ENCODE results near the gene PAN3.
A peak's percentile ranks its signal among the peaks of the same experiment; 100 is the strongest.
"Not testable (repeated sequence)": the region's sequence is repeated elsewhere in the genome, so short reads cannot be mapped to it uniquely, and the experiment has no call there.

The PAN3 gene

DNA sequence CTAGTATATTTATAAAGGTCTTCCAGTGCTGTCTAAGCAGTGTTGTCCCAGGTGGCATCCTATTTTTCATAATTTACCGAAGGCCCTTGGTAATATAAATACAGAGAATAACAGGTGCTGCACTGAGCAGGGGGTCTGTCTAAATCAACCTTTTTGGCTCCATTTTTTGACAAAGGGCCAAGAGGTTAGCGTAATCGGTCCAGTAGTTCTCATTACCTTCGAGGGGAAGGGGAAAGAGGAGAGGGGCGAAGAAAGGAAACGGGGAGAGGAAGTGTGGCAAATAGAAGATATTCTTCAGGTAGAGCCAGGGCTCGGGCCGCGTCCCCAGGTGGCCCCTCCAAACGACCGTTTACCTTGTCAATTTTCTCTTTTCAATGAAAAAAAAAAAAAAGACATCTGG lies 749 bp upstream of the PAN3 start:
- Histone ChIP-seq H3K23ac (ENCODE audit: low read length) (no peak overlapping the region), H2AFZ (ENCODE audit: insufficient read depth, low read length, poor library complexity) (peak overlapping the region; percentile 75), H4K8ac (ENCODE audit: low read depth, low read length) (peak overlapping the region; percentile 88), H4K91ac (ENCODE audit: low read depth, low read length) (peak overlapping the region; percentile 78), H3K14ac (ENCODE audit: low read length) (peak overlapping the region; percentile 70), H3K27ac (ENCODE audit: low read depth, low read length) (peak overlapping the region; percentile 98), H3K4me1 (ENCODE audit: control insufficient read depth in 1 of 2, insufficient read depth in 2 of 2, low read length in 2 of 2) (peaks cover 2 to 3% of the 10 kb centered on the region in 2 experiments), H3K18ac (ENCODE audit: low read length) (peak overlapping the region; percentile 56), H3K4me2 (ENCODE audit: low read length) (peak overlapping the region; percentile 79), H3K4ac (ENCODE audit: low read depth, low read length) (peak overlapping the region; percentile 90), H3K9me3 (ENCODE audit: insufficient read depth, low read depth, low read length) (no peaks in the 10 kb centered on the region), H3K9ac (ENCODE audit: low read length) (peak overlapping the region; percentile 39), H3K36me3 (ENCODE audit: control insufficient read depth in 1 of 2, insufficient read depth in 2 of 2, low read length in 2 of 2) (no peaks in the 10 kb centered on the region), H4K12ac (ENCODE audit: low read depth, low read length) (peak overlapping the region; percentile 84), H3K79me2 (ENCODE audit: control insufficient read depth, insufficient read depth, low read length, poor library complexity) (peaks cover 14% of the 10 kb centered on the region), H3K4me3 (ENCODE audit: low read depth, low read length) (peak overlapping the region; percentile 82), H3K79me1 (ENCODE audit: low read length) (peaks cover 10% of the 10 kb centered on the region), H2BK5ac (ENCODE audit: low read depth, low read length, poor library complexity) (peak overlapping the region; percentile 69), H2BK12ac (ENCODE audit: low read length) (no peak overlapping the region), H3K27me3 (ENCODE audit: insufficient read depth, low read length) (no peaks in the 10 kb centered on the region), H2BK120ac (ENCODE audit: insufficient read depth, low read length, poor library complexity) (peak overlapping the region; percentile 68), H2AK5ac (ENCODE audit: low read length) (no peak overlapping the region)
- WGBS (ENCODE audit: extremely low coverage, insufficient coverage, insufficient read length), result no CpG with 5 or more reads among the region's 11 CpGs
- DNase-seq, result no peak

GRCh38 chr13:28138756-28139470 lies 568 bp downstream of the PAN3 start:
- Histone ChIP-seq H3K4me2 (ENCODE audit: low read length) (peak overlapping the region; percentile 96), H2BK12ac (ENCODE audit: low read length) (peak overlapping the region; percentile 65), H2AFZ (ENCODE audit: insufficient read depth, low read length, poor library complexity) (peak overlapping the region; percentile 90), H2BK5ac (ENCODE audit: low read depth, low read length, poor library complexity) (peak overlapping the region; percentile 97), H3K18ac (ENCODE audit: low read length) (peak overlapping the region; percentile 97), H2AK5ac (ENCODE audit: low read length) (peak overlapping the region; percentile 97), H3K14ac (ENCODE audit: low read length) (peak overlapping the region; percentile 98), H4K12ac (ENCODE audit: low read depth, low read length) (peak overlapping the region; percentile 99), H3K36me3 (ENCODE audit: control insufficient read depth in 1 of 2, insufficient read depth in 2 of 2, low read length in 2 of 2) (no peaks in the 10 kb centered on the region), H3K23ac (ENCODE audit: low read length) (no peak overlapping the region), H2BK120ac (ENCODE audit: insufficient read depth, low read length, poor library complexity) (peak overlapping the region; percentile 82), H3K79me2 (ENCODE audit: control insufficient read depth, insufficient read depth, low read length, poor library complexity) (peaks cover 16% of the 10 kb centered on the region), H4K91ac (ENCODE audit: low read depth, low read length) (peak overlapping the region; percentile 86), H3K27ac (ENCODE audit: low read depth, low read length) (peak overlapping the region; percentile 98), H3K9me3 (ENCODE audit: insufficient read depth, low read depth, low read length) (no peaks in the 10 kb centered on the region), H3K4me1 (ENCODE audit: control insufficient read depth in 1 of 2, insufficient read depth in 2 of 2, low read length in 2 of 2) (peaks cover 2 to 3% of the 10 kb centered on the region in 2 experiments), H3K4ac (ENCODE audit: low read depth, low read length) (peak overlapping the region; percentile 94), H3K27me3 (ENCODE audit: insufficient read depth, low read length) (no peaks in the 10 kb centered on the region), H3K4me3 (ENCODE audit: low read depth, low read length) (peak overlapping the region; percentile 82), H3K79me1 (ENCODE audit: low read length) (peaks cover 10% of the 10 kb centered on the region), H4K8ac (ENCODE audit: low read depth, low read length) (peak overlapping the region; percentile 94), H3K9ac (ENCODE audit: low read length) (peak overlapping the region; percentile 93)
- no CpG with 5 or more reads among the region's 60 CpGs for WGBS (ENCODE audit: extremely low coverage, insufficient coverage, insufficient read length)
- peak; percentile 65 to 66 for DNase-seq

DNA sequence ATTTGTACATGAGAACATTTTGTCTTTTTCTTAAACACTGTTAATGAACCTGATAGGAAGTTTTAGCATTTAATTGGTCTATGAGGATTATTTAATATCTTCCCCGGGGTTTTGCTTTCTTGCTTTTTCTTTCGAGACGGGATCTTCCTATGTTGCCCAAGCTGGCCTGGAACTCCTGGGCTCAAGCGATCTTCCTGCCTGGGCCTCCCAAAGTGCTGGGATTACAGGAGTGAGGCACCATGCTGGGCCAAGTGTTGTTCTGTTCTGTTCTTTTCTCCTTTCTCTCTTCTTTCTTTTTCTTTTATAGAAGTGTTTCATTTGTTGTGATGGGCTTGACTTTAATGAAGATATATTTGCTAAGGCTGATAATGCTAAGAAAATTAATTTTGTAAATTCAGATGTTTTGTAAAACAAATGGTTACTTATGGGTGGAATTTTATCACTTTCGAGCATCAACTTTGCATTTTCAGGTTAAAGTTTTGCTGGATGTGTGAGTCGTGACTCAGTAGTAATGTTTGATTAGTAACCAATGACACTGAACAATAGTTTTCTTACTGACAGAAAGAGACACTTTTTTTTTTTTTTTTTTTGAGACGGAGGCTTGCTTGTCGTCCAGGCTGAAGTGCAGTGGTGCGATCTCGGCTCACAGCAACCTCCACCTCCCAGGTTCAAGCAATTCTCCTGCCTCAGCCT lies 2.2 kb downstream of the PAN3 start:
- peak overlapping the region; percentile 84 for H3K4ac ChIP-seq (ENCODE audit: low read depth, low read length)
- H3K4me1 ChIP-seq (ENCODE audit: control insufficient read depth in 1 of 2, insufficient read depth in 2 of 2, low read length in 2 of 2), result peaks cover 2 to 3% of the 10 kb centered on the region in 2 experiments
- H3K27ac ChIP-seq (ENCODE audit: low read depth, low read length), result no peak overlapping the region
- peak overlapping the region; percentile 96 for H3K4me2 ChIP-seq (ENCODE audit: low read length)
- no peak overlapping the region for H4K91ac ChIP-seq (ENCODE audit: low read depth, low read length)
- no peak overlapping the region for H2BK5ac ChIP-seq (ENCODE audit: low read depth, low read length, poor library complexity)
- H3K9ac ChIP-seq (ENCODE audit: low read length), result no peak overlapping the region
- no peak overlapping the region for H2AFZ ChIP-seq (ENCODE audit: insufficient read depth, low read length, poor library complexity)
- no peak overlapping the region for H2AK5ac ChIP-seq (ENCODE audit: low read length)
- H3K79me2 ChIP-seq (ENCODE audit: control insufficient read depth, insufficient read depth, low read length, poor library complexity), result peaks cover 21% of the 10 kb centered on the region
- peak; percentile 61 to 69 for DNase-seq
- peaks cover 10% of the 10 kb centered on the region for H3K79me1 ChIP-seq (ENCODE audit: low read length)
- H3K9me3 ChIP-seq (ENCODE audit: insufficient read depth, low read depth, low read length), result no peaks in the 10 kb centered on the region
- H3K14ac ChIP-seq (ENCODE audit: low read length), result no peak overlapping the region
- no peaks in the 10 kb centered on the region for H3K27me3 ChIP-seq (ENCODE audit: insufficient read depth, low read length)
- H3K18ac ChIP-seq (ENCODE audit: low read length), result no peak overlapping the region
- H3K23ac ChIP-seq (ENCODE audit: low read length), result no peak overlapping the region
- H3K36me3 ChIP-seq (ENCODE audit: control insufficient read depth in 1 of 2, insufficient read depth in 2 of 2, low read length in 2 of 2), result no peaks in the 10 kb centered on the region
- no peak overlapping the region for H2BK12ac ChIP-seq (ENCODE audit: low read length)
- H4K8ac ChIP-seq (ENCODE audit: low read depth, low read length), result no peak overlapping the region
- no CpG with 5 or more reads among the region's 10 CpGs for WGBS (ENCODE audit: extremely low coverage, insufficient coverage, insufficient read length)
- H2BK120ac ChIP-seq (ENCODE audit: insufficient read depth, low read length, poor library complexity), result no peak overlapping the region
- no peak overlapping the region for H4K12ac ChIP-seq (ENCODE audit: low read depth, low read length)
- H3K4me3 ChIP-seq (ENCODE audit: low read depth, low read length), result no peak overlapping the region

DNA sequence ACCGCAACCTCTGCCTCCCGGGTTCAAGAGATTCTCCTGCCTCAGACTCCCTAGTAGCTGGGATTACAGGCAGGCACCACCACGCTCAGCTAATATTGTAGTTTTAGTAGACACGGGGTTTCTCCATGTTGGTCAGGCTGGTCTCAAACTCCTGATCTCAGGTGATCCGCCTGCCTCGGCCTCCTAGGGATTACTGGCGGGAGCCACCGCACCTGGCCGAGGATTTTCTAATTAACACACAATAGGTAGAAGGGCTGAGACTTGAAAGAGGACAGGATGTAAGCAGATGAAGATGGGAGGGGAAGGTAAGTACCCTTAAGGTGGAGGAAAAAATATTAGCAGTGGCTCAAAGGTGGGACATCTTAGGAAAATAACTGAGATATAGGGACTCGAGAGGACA lies 3.2 kb downstream of the PAN3 start:
- not testable (repeated sequence) for H2AK5ac ChIP-seq (ENCODE audit: low read length); H3K23ac ChIP-seq (ENCODE audit: low read length); H2BK120ac ChIP-seq (ENCODE audit: insufficient read depth, low read length, poor library complexity); H3K4me3 ChIP-seq (ENCODE audit: low read depth, low read length); H3K18ac ChIP-seq (ENCODE audit: low read length); H2BK12ac ChIP-seq (ENCODE audit: low read length); H3K27ac ChIP-seq (ENCODE audit: low read depth, low read length); H4K8ac ChIP-seq (ENCODE audit: low read depth, low read length); H2AFZ ChIP-seq (ENCODE audit: insufficient read depth, low read length, poor library complexity); H4K91ac ChIP-seq (ENCODE audit: low read depth, low read length); H3K4me1 ChIP-seq (ENCODE audit: control insufficient read depth in 1 of 2, insufficient read depth in 2 of 2, low read length in 2 of 2); H3K9me3 ChIP-seq (ENCODE audit: insufficient read depth, low read depth, low read length); H3K9ac ChIP-seq (ENCODE audit: low read length); H2BK5ac ChIP-seq (ENCODE audit: low read depth, low read length, poor library complexity); DNase-seq; H3K14ac ChIP-seq (ENCODE audit: low read length); H3K27me3 ChIP-seq (ENCODE audit: insufficient read depth, low read length); H4K12ac ChIP-seq (ENCODE audit: low read depth, low read length); H3K36me3 ChIP-seq (ENCODE audit: control insufficient read depth in 1 of 2, insufficient read depth in 2 of 2, low read length in 2 of 2); H3K4me2 ChIP-seq (ENCODE audit: low read length)
- WGBS (ENCODE audit: extremely low coverage, insufficient coverage, insufficient read length), result no CpG with 5 or more reads among the region's 10 CpGs
- Histone ChIP-seq H3K79me2 (ENCODE audit: control insufficient read depth, insufficient read depth, low read length, poor library complexity) (peaks cover 21% of the 10 kb centered on the region), H3K4ac (ENCODE audit: low read depth, low read length) (peak overlapping the region; percentile 88), H3K79me1 (ENCODE audit: low read length) (peaks cover 10% of the 10 kb centered on the region)

Data from trophoblast cell (in vitro differentiated cells and primary cell).